AG04450 (cell line): Measurements from ENCODE around the gene CEACAM21. TPM values are rescaled to one million over a fixed set of nuclear protein-coding genes. Genes with fewer than 3 reads are reported as not detected.

Experiments
- CTCF ChIA-PET: fragments of 300-600, 350-600 bp; formaldehyde crosslinking; extraction: SDS; loops from one replicate; lab custom pipeline; 2022; ENCODE audit warnings: antibody characterized with exemption, inconsistent platforms; lab: Charles Lee
- POLR2A ChIA-PET: fragments of 350-600 bp; formaldehyde crosslinking; extraction: SDS; loops from one replicate; lab custom pipeline; 2021; ENCODE audit warnings: antibody characterized with exemption, inconsistent platforms; lab: Yijun Ruan, JAX
- DNase-seq: peaks from one replicate; pipeline ENCODE4 v3.0.0-alpha.2; 2011; ENCODE audit warnings: low read depth, low spot score
- H3K27ac ChIP-seq: one replicate; pipeline ENCODE4 v1.5.1; 2012; ENCODE audit warnings: low read depth, low read length, control low read depth
- H3K27me3 ChIP-seq: one replicate; pipeline ENCODE4 v1.6.0; 2012; ENCODE audit warnings: low read length; ENCODE audit not compliant: control insufficient read depth, insufficient read depth
- H3K4me3 ChIP-seq: 2 replicates; pipeline ENCODE4 v1.5.1; 2011; ENCODE audit warnings: mild to moderate bottlenecking, low read depth, low read length, control low read depth
- H3K9me3 ChIP-seq: 2 replicates; pipeline ENCODE4 v1.5.1; 2012; ENCODE audit warnings: low read length; ENCODE audit not compliant: control insufficient read depth, insufficient read depth
- CTCF ChIP-seq: IDR thresholded peaks from 2 replicates; pipeline ENCODE4 v1.5.1; 2011; ENCODE audit warnings: low read depth, low read length, control low read depth, inconsistent platforms
- polyA plus RNA-seq: library from polyadenylated mRNA; depleted of rRNA; stranded (reverse); fragments of >200 nt; gene quantifications from 2 replicates; pipeline ENCODE4 v1.2.3, GENCODE V29; 2011

The CEACAM21 gene
- polyA plus RNA-seq, 1 experiment: not detected

- Histone ChIP-seq H3K9me3 (no peaks in the 10 kb centered on the region), H3K27ac (no peak overlapping the region), H3K4me3 (no peak overlapping the region), H3K27me3 (no peaks in the 10 kb centered on the region)
- ChIA-PET CTCF (no interaction called here), POLR2A (no interaction called here)
- DNase-seq: no peak
- no peak for TF ChIP-seq CTCF
Observed at GRCh38 chr19:41619018-41619556, 43.1 kb downstream of the CEACAM21 start.

GRCh38 chr19:41620171-41620570 is 44.2 kb downstream of the CEACAM21 start:
- CTCF ChIA-PET: no interaction called here

GRCh38 chr19:41621226-41621625 is 45.3 kb downstream of the CEACAM21 start:
- CTCF ChIA-PET: no interaction called here
- DNase-seq: no peak
- H3K4me3 ChIP-seq: no peak overlapping the region
- no peaks in the 10 kb centered on the region for H3K9me3 ChIP-seq
- no peaks in the 10 kb centered on the region for H3K27me3 ChIP-seq
- no peak for TF ChIP-seq CTCF
- POLR2A ChIA-PET: no interaction called here
- no peak overlapping the region for H3K27ac ChIP-seq

More at GRCh38 chr19:41620171-41620570, 44.2 kb downstream of the CEACAM21 start:
- DNase-seq: no peak
- Histone ChIP-seq H3K27ac (no peak overlapping the region), H3K4me3 (no peak overlapping the region), H3K27me3 (no peaks in the 10 kb centered on the region), H3K9me3 (no peaks in the 10 kb centered on the region)
- POLR2A ChIA-PET: no interaction called here
- TF ChIP-seq CTCF: no peak

- ChIA-PET POLR2A (no interaction called here), CTCF (no interaction called here)
Observed at GRCh38 chr19:41621654-41622053, 45.7 kb downstream of the CEACAM21 start.

GRCh38 chr19:41623360-41623759 is 47.4 kb downstream of the CEACAM21 start:
- POLR2A ChIA-PET: no interaction called here
- CTCF ChIA-PET: no interaction called here
- no peak for DNase-seq
- no peaks in the 10 kb centered on the region for H3K9me3 ChIP-seq
- no peaks in the 10 kb centered on the region for H3K27me3 ChIP-seq
- TF ChIP-seq CTCF: no peak
- H3K4me3 ChIP-seq: no peak overlapping the region
- no peak overlapping the region for H3K27ac ChIP-seq

More at GRCh38 chr19:41621654-41622053, 45.7 kb downstream of the CEACAM21 start:
- no peak overlapping the region for H3K4me3 ChIP-seq
- no peaks in the 10 kb centered on the region for H3K27me3 ChIP-seq
- H3K27ac ChIP-seq: no peak overlapping the region
- H3K9me3 ChIP-seq: no peaks in the 10 kb centered on the region
- DNase-seq: no peak
- TF ChIP-seq CTCF: no peak
